Uterus (tissue), 4 donors: ENCODE data around the gene KRT38. TPM values are rescaled to one million over a fixed set of nuclear protein-coding genes. Genes with fewer than 3 reads are reported as not detected.

Experiments used
- DNase-seq, 2 donors: peaks; one replicate each; pipeline ENCODE4 v3.0.0-alpha.2; 2019 to 2020
- H3K27ac ChIP-seq, 2 donors: fragments of 200-600 bp; sonication (generic); 1 replicate in 1 of 2; 2 replicates in 1 of 2; pipeline ENCODE4 v1.5.1; 2016 to 2018
- H3K27me3 ChIP-seq, 2 donors: fragments of 200-600 bp; sonication (generic); one replicate each; pipeline ENCODE4 v1.5.1; 2018 to 2019; ENCODE audit warnings: control low read depth in 1 of 2
- H3K36me3 ChIP-seq, 2 donors: fragments of 200-600 bp; sonication (generic); one replicate each; pipeline ENCODE4 v1.5.1; 2019; ENCODE audit warnings: control low read depth in 1 of 2
- H3K4me1 ChIP-seq, 2 donors: fragments of 200-600 bp; sonication (generic); one replicate each; pipeline ENCODE4 v1.5.1; 2018 to 2019; ENCODE audit warnings: control low read depth in 1 of 2
- H3K4me3 ChIP-seq, 2 donors: fragments of 200-600 bp; sonication (generic); 1 replicate in 1 of 2; 2 replicates in 1 of 2; pipeline ENCODE4 v1.5.1; 2018 to 2019; ENCODE audit warnings: mild to moderate bottlenecking in 1 of 2
- H3K9me3 ChIP-seq, 2 donors: fragments of 200-600 bp; sonication (generic); one replicate each; pipeline ENCODE4 v1.5.1; 2019; ENCODE audit warnings: control low read depth in 1 of 2
- POLR2A ChIP-seq, 2 donors: fragments of 450-650 bp; IDR thresholded peaks; one replicate each; pipeline ENCODE4 v1.6.1; 2016; ENCODE audit warnings: antibody characterized with exemption in 2 of 2, mild to moderate bottlenecking in 1 of 2, moderate library complexity in 1 of 2
- intact Hi-C: fragments of 100-400 bp; cut with DNase I; formaldehyde crosslinking; loops from one replicate; pipeline ENCODE4 v1.15.1; 2023; ENCODE audit warnings: low total_unique reads
- total RNA-seq, 4 donors: library from RNA; depleted of rRNA in 3 of 4; stranded (reverse); fragments of >200 nt in 3 of 4; gene quantifications; one replicate each; pipeline versions ENCODE4 v1.1.0 to v1.2.4, GENCODE V29; 2014 to 2023
- TF ChIP-seq, protein P1 (sequence below), 4 experiments: fragments of 200-600 bp in 2 of 4; fragments of 450-650 bp in 2 of 4; sonication (generic) in 2 of 4; IDR thresholded peaks; one replicate each; pipeline ENCODE4 v1.5.1; 2016 to 2019; ENCODE audit warnings: antibody characterized with exemption in 4 of 4, mild to moderate bottlenecking in 2 of 4, moderate library complexity in 1 of 4
- donor health status: DM: yes; HTN: yes; CAD: no.

Gene KRT38
- total RNA-seq, 4 donors from 2014 or later: not detected

DNA sequence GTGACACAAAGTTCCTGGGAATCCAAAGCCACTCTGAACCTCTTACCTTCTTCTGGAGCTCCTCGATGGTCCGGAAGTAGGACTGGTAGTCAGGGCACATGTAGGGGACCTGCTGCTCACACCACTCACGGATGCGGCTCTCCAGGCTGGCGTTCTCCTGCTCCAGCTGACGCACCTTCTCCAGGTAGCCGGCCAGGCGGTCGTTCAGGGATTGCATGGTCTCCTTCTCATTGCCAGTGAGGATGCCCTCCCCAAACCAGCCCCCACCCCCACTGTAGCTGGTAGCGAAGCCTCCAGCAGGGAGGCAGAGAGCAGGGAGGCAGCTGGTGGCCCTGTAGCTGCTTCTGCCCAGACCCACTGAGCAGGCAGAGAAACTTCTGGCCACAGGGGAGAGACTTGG, 39.8 kb upstream of the KRT38 start:
- no peak overlapping the region for H3K27ac ChIP-seq
- intact Hi-C loops: no loop called here
- H3K36me3 ChIP-seq: no peaks in the 10 kb centered on the region
- TF ChIP-seq POLR2A (IDR thresholded peaks at IDR 0.05): no peak
- TF ChIP-seq, protein P1, sequence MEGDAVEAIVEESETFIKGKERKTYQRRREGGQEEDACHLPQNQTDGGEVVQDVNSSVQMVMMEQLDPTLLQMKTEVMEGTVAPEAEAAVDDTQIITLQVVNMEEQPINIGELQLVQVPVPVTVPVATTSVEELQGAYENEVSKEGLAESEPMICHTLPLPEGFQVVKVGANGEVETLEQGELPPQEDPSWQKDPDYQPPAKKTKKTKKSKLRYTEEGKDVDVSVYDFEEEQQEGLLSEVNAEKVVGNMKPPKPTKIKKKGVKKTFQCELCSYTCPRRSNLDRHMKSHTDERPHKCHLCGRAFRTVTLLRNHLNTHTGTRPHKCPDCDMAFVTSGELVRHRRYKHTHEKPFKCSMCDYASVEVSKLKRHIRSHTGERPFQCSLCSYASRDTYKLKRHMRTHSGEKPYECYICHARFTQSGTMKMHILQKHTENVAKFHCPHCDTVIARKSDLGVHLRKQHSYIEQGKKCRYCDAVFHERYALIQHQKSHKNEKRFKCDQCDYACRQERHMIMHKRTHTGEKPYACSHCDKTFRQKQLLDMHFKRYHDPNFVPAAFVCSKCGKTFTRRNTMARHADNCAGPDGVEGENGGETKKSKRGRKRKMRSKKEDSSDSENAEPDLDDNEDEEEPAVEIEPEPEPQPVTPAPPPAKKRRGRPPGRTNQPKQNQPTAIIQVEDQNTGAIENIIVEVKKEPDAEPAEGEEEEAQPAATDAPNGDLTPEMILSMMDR (IDR thresholded peaks at IDR 0.05): no peak
- no peaks in the 10 kb centered on the region for H3K27me3 ChIP-seq
- H3K9me3 ChIP-seq: no peaks in the 10 kb centered on the region
- H3K4me3 ChIP-seq: no peak overlapping the region
- no peaks in the 10 kb centered on the region for H3K4me1 ChIP-seq
- DNase-seq: no peak

DNA sequence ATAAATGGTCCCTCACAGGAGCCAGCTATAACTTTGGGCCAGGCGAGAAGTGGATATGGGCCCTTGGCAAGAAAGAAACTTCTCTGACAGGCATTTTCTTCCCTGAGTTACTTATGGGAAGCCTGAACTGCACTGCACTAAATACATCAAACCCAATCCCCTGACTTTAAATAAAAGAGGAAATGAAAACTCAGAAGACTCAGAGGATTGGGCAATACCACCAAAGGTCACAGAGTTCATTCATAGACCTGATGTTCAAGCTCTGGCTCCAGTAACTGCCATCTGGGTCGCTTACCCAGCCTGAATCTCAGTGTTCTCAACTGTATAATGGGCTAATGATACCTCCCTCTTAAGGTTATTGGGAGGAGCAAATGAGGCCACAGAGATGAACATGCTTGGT, 39.4 kb upstream of the KRT38 start:
- no peak for DNase-seq
- H3K9me3 ChIP-seq: no peaks in the 10 kb centered on the region
- H3K4me3 ChIP-seq: no peak overlapping the region
- no peaks in the 10 kb centered on the region for H3K36me3 ChIP-seq
- no peak overlapping the region for H3K27ac ChIP-seq
- no peaks in the 10 kb centered on the region for H3K27me3 ChIP-seq
- intact Hi-C loops: no loop called here
- no peaks in the 10 kb centered on the region for H3K4me1 ChIP-seq
- TF ChIP-seq POLR2A (IDR thresholded peaks at IDR 0.05): no peak
- TF ChIP-seq, protein P1 (IDR thresholded peaks at IDR 0.05): no peak

DNA sequence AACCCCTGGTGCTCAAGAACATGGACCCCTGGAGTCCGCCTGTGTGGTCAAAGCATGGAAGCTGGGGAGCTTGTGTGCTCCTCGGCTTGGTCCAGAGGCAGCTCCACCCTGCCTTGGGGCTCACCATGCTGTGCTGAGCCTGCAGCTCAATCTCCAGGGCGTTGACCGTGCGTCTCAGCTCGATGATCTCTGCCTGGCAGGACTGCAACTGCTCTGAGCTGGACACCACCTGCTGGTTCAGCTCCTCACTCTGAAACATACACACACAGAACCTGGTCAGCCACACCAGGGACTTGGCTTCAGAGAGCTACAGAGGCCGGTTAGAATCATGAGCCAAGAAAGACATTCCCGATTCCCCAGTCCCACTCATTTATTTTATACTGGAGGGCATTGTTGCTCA, 37.5 kb upstream of the KRT38 start:
- DNase-seq: no peak
- TF ChIP-seq POLR2A (IDR thresholded peaks at IDR 0.05): no peak
- no peaks in the 10 kb centered on the region for H3K36me3 ChIP-seq
- no peaks in the 10 kb centered on the region for H3K9me3 ChIP-seq
- no peaks in the 10 kb centered on the region for H3K27me3 ChIP-seq
- intact Hi-C loops: no loop called here
- no peaks in the 10 kb centered on the region for H3K4me1 ChIP-seq
- H3K4me3 ChIP-seq: no peak overlapping the region
- H3K27ac ChIP-seq: no peak overlapping the region

DNA sequence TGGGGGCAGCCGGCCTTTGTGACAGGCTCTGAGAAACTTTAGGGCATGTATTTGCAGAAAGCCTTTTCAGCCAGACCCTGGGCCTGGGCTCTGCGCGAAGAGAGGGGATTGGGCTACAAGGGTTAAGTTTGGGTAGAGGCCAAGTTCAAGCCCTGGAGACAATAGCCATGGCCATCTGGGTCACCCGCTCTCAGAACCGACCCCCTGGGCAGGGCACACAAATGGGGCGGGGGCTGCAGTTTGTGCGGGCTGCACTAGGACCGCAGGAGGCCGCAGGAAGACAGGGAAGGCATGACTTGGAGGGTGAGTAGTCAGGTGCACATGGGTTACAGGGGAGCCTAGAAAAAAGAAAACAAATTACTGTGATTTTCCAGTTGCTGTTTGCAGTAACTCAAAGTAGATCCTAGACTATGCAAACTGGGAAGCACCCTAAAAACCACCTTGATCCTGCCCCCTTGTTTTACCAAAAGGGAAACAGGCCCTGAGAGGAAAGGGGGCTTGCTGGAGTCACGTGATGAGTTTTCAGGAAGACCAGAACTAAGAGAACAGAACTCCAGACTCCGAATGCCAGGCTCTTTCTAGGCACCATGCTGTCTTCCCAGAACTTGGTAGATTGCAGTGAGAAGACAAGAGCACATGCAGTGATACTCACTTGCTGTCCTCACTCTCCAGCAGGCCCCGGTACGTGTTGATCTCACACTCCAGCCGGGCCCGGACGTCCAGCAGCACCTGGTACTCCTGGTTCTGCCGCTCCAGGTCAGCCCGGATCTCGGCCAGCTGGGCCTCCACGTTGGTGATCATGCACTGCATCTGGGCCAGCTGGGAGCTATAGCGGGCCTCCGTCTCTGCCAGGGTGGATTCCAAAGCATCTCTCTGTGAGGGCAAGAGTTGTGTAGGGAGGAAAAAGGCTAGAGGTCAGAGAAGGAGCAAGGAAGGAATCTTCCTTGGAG, 36.4 kb upstream of the KRT38 start:
- Histone ChIP-seq H3K4me1 (no peaks in the 10 kb centered on the region), H3K9me3 (no peaks in the 10 kb centered on the region), H3K27me3 (no peaks in the 10 kb centered on the region), H3K36me3 (no peaks in the 10 kb centered on the region), H3K27ac (no peak overlapping the region), H3K4me3 (no peak overlapping the region)
- no peak for TF ChIP-seq POLR2A (IDR thresholded peaks at IDR 0.05)
- TF ChIP-seq, protein P1 (IDR thresholded peaks at IDR 0.05): no peak
- no peak for DNase-seq
- intact Hi-C loops: no loop called here

DNA sequence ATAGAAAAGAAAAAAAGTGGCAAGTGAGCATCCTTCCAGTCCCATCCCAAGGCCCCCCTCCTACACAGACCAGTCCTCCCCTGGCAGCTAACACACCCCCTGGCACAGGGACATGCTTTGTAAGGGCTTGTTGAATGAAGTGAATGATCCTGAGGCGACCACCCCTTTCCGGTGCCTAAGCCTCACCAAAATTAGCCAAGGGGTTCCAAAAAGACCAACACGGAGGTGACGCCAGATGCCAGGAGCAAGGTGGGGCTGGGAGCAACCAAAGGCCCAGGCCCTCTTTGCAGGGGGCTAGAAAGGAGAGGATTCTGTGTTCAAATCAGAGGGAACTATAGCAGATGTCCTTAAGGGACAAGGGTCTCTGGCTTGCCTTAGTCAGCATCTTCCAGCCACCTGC, 34.6 kb upstream of the KRT38 start:
- intact Hi-C loops: no loop called here
- no peak overlapping the region for H3K27ac ChIP-seq
- H3K4me1 ChIP-seq: no peaks in the 10 kb centered on the region
- H3K4me3 ChIP-seq: no peak overlapping the region
- no peak for DNase-seq
- no peak for TF ChIP-seq POLR2A (IDR thresholded peaks at IDR 0.05)
- TF ChIP-seq, protein P1 (IDR thresholded peaks at IDR 0.05): no peak
- no peaks in the 10 kb centered on the region for H3K9me3 ChIP-seq
- no peaks in the 10 kb centered on the region for H3K36me3 ChIP-seq
- H3K27me3 ChIP-seq: no peaks in the 10 kb centered on the region
